NCI-H2029 treated with DMSO at 0.1 percent for 48 hours (cell line): ENCODE measurements around the gene HYAL4.

Experiments used
- DNase-seq: peaks from one replicate; lab custom pipeline; 2025; lab: John Stamatoyannopoulos, UW

HYAL4 gene

DNA sequence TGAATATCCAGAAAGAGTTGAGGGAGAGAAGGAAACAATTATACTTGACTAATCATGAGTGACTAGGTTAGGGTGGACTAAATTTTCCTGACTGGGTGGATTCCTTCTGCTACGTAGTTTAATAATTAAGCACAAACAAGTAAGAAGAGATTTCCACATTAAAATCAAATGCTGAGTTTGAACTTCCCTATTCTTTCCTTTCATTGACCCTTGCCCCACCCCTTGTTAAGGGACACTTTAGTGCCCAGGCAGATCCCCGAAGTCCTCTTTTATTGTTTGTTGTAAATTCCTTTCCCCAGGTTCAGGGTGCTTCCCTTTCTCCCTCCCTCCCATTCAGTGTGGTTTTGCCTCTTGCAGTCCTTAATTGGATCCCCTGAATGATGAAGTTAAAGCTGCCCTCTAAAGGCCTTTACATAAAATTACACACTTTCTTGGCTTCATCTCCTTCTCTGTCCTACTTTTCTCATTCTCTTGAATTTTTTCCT is 71.3 kb downstream of the HYAL4 start:
- no peak for DNase-seq

DNA sequence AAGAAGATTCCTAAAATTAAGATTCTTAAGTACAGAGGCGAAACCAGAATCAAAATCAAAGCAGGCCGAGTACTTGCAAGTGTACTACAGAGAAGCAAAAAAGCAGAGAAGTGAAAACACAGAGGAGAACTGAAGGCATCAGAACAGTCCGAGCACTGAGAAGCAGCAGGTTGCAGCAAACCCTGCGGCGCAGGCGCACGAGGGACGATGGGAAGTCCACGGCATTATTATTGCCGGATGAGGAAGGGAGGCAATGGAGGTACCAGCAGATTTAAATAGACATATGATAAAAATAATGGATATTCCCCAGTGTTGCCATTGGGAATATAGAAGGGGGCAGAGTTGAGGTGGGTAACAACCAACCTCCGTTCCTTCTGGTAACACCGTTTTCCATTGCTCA is 72.9 kb downstream of the HYAL4 start:
- no peak for DNase-seq

DNA sequence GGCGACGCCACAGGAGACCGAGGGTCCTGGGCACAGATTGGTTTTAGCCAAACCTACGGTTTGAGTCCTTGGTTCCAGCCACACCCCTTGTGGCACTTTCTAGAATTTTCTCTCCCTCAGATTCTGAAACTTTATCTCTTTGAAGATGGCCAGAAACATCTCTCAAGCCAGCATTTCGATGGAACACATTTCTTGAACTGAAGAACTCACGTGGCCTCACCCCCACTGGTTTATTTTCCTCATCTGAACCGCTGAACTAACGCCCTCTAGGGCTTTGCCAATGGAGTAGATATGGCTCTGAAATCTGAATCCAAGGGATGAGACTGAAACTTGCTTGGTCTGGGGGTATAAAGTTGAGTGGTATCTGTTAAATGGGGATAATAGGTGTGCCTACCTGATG is 73.3 kb downstream of the HYAL4 start:
- DNase-seq = no peak

DNA sequence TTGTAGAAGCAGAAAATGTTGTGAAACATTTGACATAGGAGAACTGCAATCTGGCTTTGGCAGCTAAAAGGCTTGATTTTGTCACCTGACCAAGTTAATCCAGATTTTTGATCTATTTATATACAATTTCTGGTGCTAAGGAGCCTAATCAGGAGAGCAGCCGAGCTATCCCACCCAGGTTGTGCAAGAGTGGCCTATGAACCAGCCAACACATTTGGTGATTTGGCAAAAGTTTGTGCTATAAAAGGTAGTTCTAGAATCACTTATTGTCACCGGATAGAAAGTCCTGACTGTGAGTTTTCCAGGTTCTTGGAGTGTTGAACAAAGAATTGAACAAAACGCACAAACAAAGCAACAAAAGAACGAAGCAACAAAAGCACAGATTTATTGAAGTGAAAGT is 78.6 kb downstream of the HYAL4 start:
- no peak for DNase-seq

DNA sequence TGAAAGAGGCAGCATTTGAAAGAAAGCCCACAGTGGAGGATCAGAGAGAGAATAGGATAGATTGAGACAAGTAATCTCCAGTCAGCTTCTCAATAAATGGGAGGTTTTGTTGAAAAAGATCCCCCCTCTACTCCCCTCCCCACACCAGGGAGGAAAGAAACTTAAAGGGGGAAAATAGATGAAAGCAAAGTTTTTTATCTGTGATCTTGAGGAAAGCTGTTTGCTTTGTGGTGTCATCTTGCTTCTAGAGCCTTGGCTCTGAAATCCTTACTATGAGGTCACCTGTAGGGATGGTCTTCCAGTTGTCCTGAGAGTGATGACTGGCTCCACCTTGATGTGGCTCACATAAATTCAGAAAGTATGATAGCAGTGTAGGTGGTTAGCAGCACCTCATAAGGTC is 80.0 kb downstream of the HYAL4 start, which contains the start of gene SPAM1:
SPAM1 (plus strand) TSS at position 301 of the 400 bp plus-strand sequence. CDS start 28,330 bp downstream, outside the sequence.
- DNase-seq = no peak
